ENCODE measurements around the gene TRPV2.

Gene TRPV2

GRCh38 chr17:16477666-16478065 lies 62.3 kb downstream of the TRPV2 start:
- no peak for DNase-seq

DNA sequence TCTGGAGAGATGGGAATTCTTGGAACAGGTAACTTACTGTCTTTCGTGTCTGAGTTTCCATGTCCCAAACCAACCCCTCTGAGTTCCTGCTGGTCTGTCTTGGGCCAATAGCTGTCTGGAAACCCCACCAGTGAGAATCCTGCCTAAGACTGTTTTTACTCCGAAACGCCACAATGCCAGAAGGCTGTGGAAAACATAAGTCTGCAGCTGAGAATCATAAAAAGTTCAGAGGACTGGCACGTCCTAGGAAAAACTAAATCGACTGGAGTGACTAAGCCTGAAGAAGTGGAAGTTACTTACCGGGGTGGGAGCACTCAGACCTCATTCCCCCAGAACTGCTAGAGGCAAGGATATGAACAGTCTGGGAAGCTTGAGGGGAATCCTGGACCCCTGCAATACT lies 63.3 kb downstream of the TRPV2 start:
- no peak for DNase-seq

GRCh38 chr17:16479264-16479663 lies 63.9 kb downstream of the TRPV2 start:
- no peak for DNase-seq

- DNase-seq = no peak
These were observed 65.6 kb downstream of the TRPV2 start for GRCh38 chr17:16480995-16481394.

DNA sequence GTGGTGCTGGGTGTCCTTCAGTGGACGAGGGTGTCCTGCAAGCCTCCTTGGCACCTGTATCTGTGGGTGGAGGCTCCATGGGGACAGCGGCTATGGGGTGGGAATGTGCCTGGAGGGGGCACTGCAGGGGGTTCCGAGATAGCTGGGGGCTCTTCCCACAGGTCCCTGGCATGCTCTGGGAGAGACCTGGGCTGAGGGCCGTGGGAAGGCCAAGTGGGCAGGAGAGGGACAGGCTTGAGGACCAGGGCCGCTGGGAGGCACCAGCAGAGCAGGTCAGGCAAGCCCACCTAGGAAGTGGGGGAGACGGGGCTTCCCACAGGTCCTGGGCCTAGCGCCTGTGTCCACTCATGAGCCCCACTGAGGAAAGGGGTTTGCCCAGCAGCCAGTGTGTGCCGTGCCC lies 66.9 kb downstream of the TRPV2 start:
- no peak for DNase-seq

GRCh38 chr17:16483021-16483645 lies 67.8 kb downstream of the TRPV2 start:
- no peak for DNase-seq

- no peak for DNase-seq
These were observed 69.2 kb downstream of the TRPV2 start for GRCh38 chr17:16484445-16485175.
